H9 (cell line): ENCODE results near the gene KLKB1. TPM values are rescaled to one million over a fixed set of nuclear protein-coding genes. Genes with fewer than 3 reads are reported as not detected.

ENCODE experiments used
- DNase-seq: peaks from one replicate; pipeline ENCODE4 v3.0.0-alpha.2; 2017
- H2AFZ ChIP-seq: one replicate; pipeline ENCODE4 v1.6.1; 2013; ENCODE audit warnings: mild to moderate bottlenecking, low read length, control low read depth, moderate library complexity
- H2AK5ac ChIP-seq: 2 replicates; pipeline ENCODE4 v1.6.1; 2013; ENCODE audit warnings: low read length, control low read depth, mixed read lengths; ENCODE audit not compliant: insufficient read length
- H2BK120ac ChIP-seq: one replicate; pipeline ENCODE4 v1.6.1; 2013; ENCODE audit warnings: low read depth, mild to moderate bottlenecking, low read length, control low read depth, inconsistent platforms; ENCODE audit not compliant: poor library complexity, severe bottlenecking
- H2BK12ac ChIP-seq: 2 replicates; pipeline ENCODE4 v1.6.1; 2013; ENCODE audit warnings: low read length, control low read depth, mixed read lengths, low read depth; ENCODE audit not compliant: insufficient read length
- H2BK15ac ChIP-seq: 2 replicates; pipeline ENCODE4 v1.6.1; 2013; ENCODE audit warnings: low read depth, low read length, control low read depth
- H2BK20ac ChIP-seq: one replicate; pipeline ENCODE4 v1.6.1; 2013; ENCODE audit warnings: low read depth, mild to moderate bottlenecking, low read length, control low read depth, inconsistent platforms; ENCODE audit not compliant: poor library complexity, severe bottlenecking
- H2BK5ac ChIP-seq: 2 replicates; pipeline ENCODE4 v1.6.1; 2013; ENCODE audit warnings: low read length, control low read depth, mixed read lengths; ENCODE audit not compliant: insufficient read length
- H3K14ac ChIP-seq: 2 replicates; pipeline ENCODE4 v1.6.1; 2013; ENCODE audit warnings: low read length, control low read depth; ENCODE audit not compliant: insufficient read depth
- H3K18ac ChIP-seq: 2 replicates; pipeline ENCODE4 v1.6.1; 2013; ENCODE audit warnings: low read depth, mild to moderate bottlenecking, mixed read lengths, low read length, control low read depth; ENCODE audit not compliant: insufficient read length
- H3K23ac ChIP-seq: 2 replicates; pipeline ENCODE4 v1.6.1; 2013; ENCODE audit warnings: low read length, control low read depth, mixed read lengths, low read depth; ENCODE audit not compliant: insufficient read length
- H3K23me2 ChIP-seq: 2 replicates; pipeline ENCODE4 v1.6.1; 2013; ENCODE audit warnings: low read depth, mild to moderate bottlenecking, mixed read lengths, low read length, control low read depth; ENCODE audit not compliant: insufficient read length, poor library complexity, severe bottlenecking
- H3K27ac ChIP-seq: 2 replicates; pipeline ENCODE4 v1.5.1; 2013; ENCODE audit warnings: low read length, control low read depth, mixed read lengths, low read depth; ENCODE audit not compliant: insufficient read length
- H3K27me3 ChIP-seq: 2 replicates; pipeline ENCODE4 v1.6.1; 2013; ENCODE audit warnings: low read length, control low read depth, inconsistent platforms; ENCODE audit not compliant: insufficient read depth
- H3K4ac ChIP-seq: 2 replicates; pipeline ENCODE4 v1.6.1; 2013; ENCODE audit warnings: low read depth, mild to moderate bottlenecking, control low read depth, inconsistent platforms, low read length, moderate library complexity
- H3K4me1 ChIP-seq: 2 replicates; pipeline ENCODE4 v1.6.1; 2013; ENCODE audit warnings: low read length, control low read depth, inconsistent platforms; ENCODE audit not compliant: insufficient read depth
- H3K4me2 ChIP-seq: 2 replicates; pipeline ENCODE4 v1.6.1; 2013; ENCODE audit warnings: low read length, control low read depth, mixed read lengths; ENCODE audit not compliant: insufficient read length, insufficient read depth
- H3K56ac ChIP-seq: 2 replicates; pipeline ENCODE4 v1.6.1; 2013; ENCODE audit warnings: low read depth, mild to moderate bottlenecking, mixed read lengths, low read length, control low read depth; ENCODE audit not compliant: insufficient read length
- H3K79me1 ChIP-seq: 2 replicates; pipeline ENCODE4 v1.6.1; 2013; ENCODE audit warnings: low read depth, mild to moderate bottlenecking, moderate library complexity, low read length, control low read depth, inconsistent platforms; ENCODE audit not compliant: insufficient read depth, poor library complexity, severe bottlenecking
- H3K79me2 ChIP-seq: 2 replicates; pipeline ENCODE4 v1.6.1; 2013; ENCODE audit warnings: low read length, control low read depth, inconsistent platforms; ENCODE audit not compliant: insufficient read depth
- H3K9ac ChIP-seq: 2 replicates; pipeline ENCODE4 v1.6.1; 2013; ENCODE audit warnings: low read length, control low read depth, mixed read lengths; ENCODE audit not compliant: insufficient read length; ENCODE audit errors: extremely low read depth
- H3K9me3 ChIP-seq: one replicate; pipeline ENCODE4 v1.6.1; 2013; ENCODE audit warnings: low read depth, low read length, inconsistent platforms; ENCODE audit not compliant: control insufficient read depth
- H3T11ph ChIP-seq: one replicate; pipeline ENCODE4 v1.6.1; 2013; ENCODE audit warnings: mild to moderate bottlenecking, low read length, control low read depth, inconsistent platforms
- H4K20me1 ChIP-seq: one replicate; pipeline ENCODE4 v1.6.1; 2013; ENCODE audit not compliant: control insufficient read depth, insufficient read length, insufficient read depth
- H4K5ac ChIP-seq: 2 replicates; pipeline ENCODE4 v1.6.1; 2013; ENCODE audit warnings: low read depth, mild to moderate bottlenecking, mixed read lengths, low read length, control low read depth; ENCODE audit not compliant: insufficient read length
- H4K8ac ChIP-seq: replicated peaks from 2 replicates; pipeline ENCODE4 v1.6.1; 2013; ENCODE audit warnings: low read length, control low read depth, mixed read lengths, low read depth; ENCODE audit not compliant: insufficient read length
- H4K91ac ChIP-seq: 2 replicates; pipeline ENCODE4 v1.6.1; 2013; ENCODE audit warnings: low read depth, mild to moderate bottlenecking, moderate library complexity, mixed read lengths, low read length, control low read depth; ENCODE audit not compliant: insufficient read length
- H3K27ac Mint-ChIP-seq, 3 experiments: 2 replicates in 2 of 3; 3 replicates in 1 of 3; pipeline ENCODE4 v1.8.0; 2020 to 2021; ENCODE audit warnings: mixed read lengths in 3 of 3, mild to moderate bottlenecking in 1 of 3, moderate library complexity in 1 of 3
- H3K27me3 Mint-ChIP-seq: 2 replicates; pipeline ENCODE4 v1.8.0; 2021; ENCODE audit warnings: low read depth, mild to moderate bottlenecking, moderate library complexity, mixed read lengths
- H3K36me3 Mint-ChIP-seq, 3 experiments: 2 replicates in 2 of 3; 3 replicates in 1 of 3; pipeline ENCODE4 v1.8.0; 2020 to 2021; ENCODE audit warnings: low read depth in 3 of 3, mixed read lengths in 3 of 3; ENCODE audit not compliant: insufficient read depth in 1 of 3
- H3K4me1 Mint-ChIP-seq, 2 experiments: 2 replicates each; pipeline ENCODE4 v1.8.0; 2020; ENCODE audit warnings: mixed read lengths in 2 of 2
- H3K4me3 Mint-ChIP-seq, 2 experiments: 2 replicates in 1 of 2; 3 replicates in 1 of 2; pipeline ENCODE4 v1.8.0; 2020 to 2021; ENCODE audit warnings: mild to moderate bottlenecking in 2 of 2, mixed read lengths in 2 of 2, moderate library complexity in 1 of 2
- H3K9me3 Mint-ChIP-seq, 2 experiments: 2 replicates in 1 of 2; 3 replicates in 1 of 2; pipeline ENCODE4 v1.8.0; 2020; ENCODE audit warnings: mild to moderate bottlenecking in 2 of 2, mixed read lengths in 2 of 2, moderate library complexity in 1 of 2
- CTCF ChIP-seq: fragments of 200-600 bp; sonication (generic); conservative IDR thresholded peaks from 3 replicates; pipeline ENCODE4 v1.8.0; 2021; ENCODE audit warnings: antibody characterized with exemption, mild to moderate bottlenecking
- WGBS: extraction: QIAGEN DNeasy Blood & Tissue Kit; methylation state at CpG from one replicate; pipeline ENCODE4 v1.1.7; 2013; ENCODE audit warnings: missing lambda C conversion rate, low lambda C conversion rate, mixed read lengths; ENCODE audit not compliant: insufficient read length; ENCODE audit errors: extremely low coverage; 5-methylcytosine and 5-hydroxymethylcytosine counted together
- total RNA-seq: library from RNA; stranded (reverse); gene quantifications from 2 replicates; pipeline ENCODE4 v1.2.1, GENCODE V29; 2021

KLKB1 gene
- total RNA-seq, 1 experiment from 2014 or later: 21.8 TPM

GRCh38 chr4:186217733-186218293 lies 9.5 kb upstream of the KLKB1 start:
- no peak overlapping the region for H3K9ac ChIP-seq
- no peak overlapping the region for H2AK5ac ChIP-seq
- H2BK5ac ChIP-seq: no peak overlapping the region
- WGBS: no CpG with 5 or more reads among the region's 1 CpG
- no peak for DNase-seq
- H3K79me2 ChIP-seq: no peaks in the 10 kb centered on the region
- Mint-ChIP-seq H3K27ac (no peak overlapping the region), H3K4me3 (no peak overlapping the region), H3K9me3 (peaks cover 1 to 5% of the 10 kb centered on the region in 2 experiments; a peak in 3 of 5 replicates), H3K36me3 (peaks cover 0 to 3% (median 1%) of the 10 kb centered on the region in 3 experiments; a peak in 5 of 7 replicates), H3K4me1 (peaks cover 16 to 20% of the 10 kb centered on the region in 2 experiments), H3K27me3 (peaks cover 1% of the 10 kb centered on the region; the same call in 1 of the 2 replicates)
- no peak overlapping the region for H4K8ac ChIP-seq
- no peak overlapping the region for H3K27ac ChIP-seq
- H2AFZ ChIP-seq: no peak overlapping the region
- H3K23me2 ChIP-seq: no peaks in the 10 kb centered on the region
- no peaks in the 10 kb centered on the region for H3K9me3 ChIP-seq
- TF ChIP-seq CTCF: no peak
- no peak overlapping the region for H2BK120ac ChIP-seq
- H4K20me1 ChIP-seq: no peaks in the 10 kb centered on the region
- no peak overlapping the region for H3K14ac ChIP-seq
- no peaks in the 10 kb centered on the region for H3K4me1 ChIP-seq
- no peak overlapping the region for H2BK20ac ChIP-seq
- no peak overlapping the region for H3K23ac ChIP-seq
- H3K4me2 ChIP-seq: no peak overlapping the region
- no peak overlapping the region for H2BK12ac ChIP-seq
- no peak overlapping the region for H2BK15ac ChIP-seq
- no peak overlapping the region for H4K91ac ChIP-seq
- no peak overlapping the region for H3K56ac ChIP-seq
- no peak overlapping the region for H3T11ph ChIP-seq
- no peaks in the 10 kb centered on the region for H3K79me1 ChIP-seq
- no peaks in the 10 kb centered on the region for H3K27me3 ChIP-seq
- H4K5ac ChIP-seq: no peak overlapping the region
- H3K18ac ChIP-seq: no peak overlapping the region
- H3K4ac ChIP-seq: no peak overlapping the region
